Spinal cord (tissue), 10 donors: ENCODE data around the gene PCDHGB4. TPM values are rescaled to one million over a fixed set of nuclear protein-coding genes. Genes with fewer than 3 reads are reported as not detected.
"Not testable (repeated sequence)": the region's sequence is repeated elsewhere in the genome, so short reads cannot be mapped to it uniquely, and the experiment has no call there.

Experiments
- DNase-seq, 6 donors: peaks; one replicate each; pipeline versions ENCODE4 v3.0.0 to v3.0.0-alpha.2; 2013 to 2015; ENCODE audit warnings: low spot score in 6 of 6, low read depth in 4 of 6
- H3K27ac ChIP-seq: one replicate; pipeline ENCODE4 v1.5.1; 2013; ENCODE audit warnings: low read depth, low read length, control low read depth
- H3K27me3 ChIP-seq: one replicate; pipeline ENCODE4 v1.6.1; 2013; ENCODE audit warnings: low read length; ENCODE audit not compliant: control insufficient read depth, insufficient read depth
- H3K36me3 ChIP-seq: one replicate; pipeline ENCODE4 v1.6.1; 2013; ENCODE audit warnings: low read length; ENCODE audit not compliant: control insufficient read depth, insufficient read depth
- H3K4me1 ChIP-seq: one replicate; pipeline ENCODE4 v1.6.1; 2013; ENCODE audit warnings: low read length; ENCODE audit not compliant: control insufficient read depth, insufficient read depth
- H3K4me3 ChIP-seq: one replicate; pipeline ENCODE4 v1.5.1; 2013; ENCODE audit warnings: low read depth, low read length, control low read depth
- H3K9me3 ChIP-seq: one replicate; pipeline ENCODE4 v1.6.1; 2013; ENCODE audit warnings: low read length; ENCODE audit not compliant: control insufficient read depth, insufficient read depth
- WGBS: methylation state at CpG from one replicate; pipeline ENCODE4 v1.1.5; 2013; ENCODE audit warnings: missing lambda C conversion rate; ENCODE audit not compliant: insufficient coverage; 5-methylcytosine and 5-hydroxymethylcytosine counted together
- polyA plus RNA-seq, 2 donors: library from polyadenylated mRNA; unstranded; fragments of 120-200 nt; gene quantifications; one replicate each; pipeline ENCODE4 v1.2.1, GENCODE V29; 2013; ENCODE audit not compliant: insufficient read length in 2 of 2
- total RNA-seq, 2 donors: library from RNA; depleted of rRNA in 1 of 2; stranded (reverse); fragments of 120-200 nt in 1 of 2; fragments of >200 nt in 1 of 2; gene quantifications; one replicate each; pipeline versions ENCODE4 v1.2.3 to v1.2.4, GENCODE V29; 2013 to 2014
- donor health status: healthy.

Gene PCDHGB4
- total and polyA plus RNA-seq, 4 donors: 10.3 to 16.0 (median 13.7) TPM

GRCh38 chr5:141382469-141383294 lies 4.8 kb upstream of the PCDHGB4 start, which contains the start of gene PCDHGA7:
Gene PCDHGA7 (plus strand): TSS chr5:141382742. CDS start chr5:141382900, 158 bp downstream.
- H3K27me3 ChIP-seq: no peaks in the 10 kb centered on the region
- no peak within 1 kb of the TSS for H3K4me3 ChIP-seq
- H3K27ac ChIP-seq: no peak within 1 kb of the TSS
- peaks cover 11% of the 10 kb centered on the region for H3K36me3 ChIP-seq
- H3K9me3 ChIP-seq: peaks cover 51% of the 10 kb centered on the region
- WGBS: 10% methylated on average over 31 of the region's 37 CpGs
- no peaks in the 10 kb centered on the region for H3K4me1 ChIP-seq
- peak in 2 of 6 donors; percentile 9 to 10 for DNase-seq

- 20% methylated on average over 16 of the region's 21 CpGs for WGBS
- Histone ChIP-seq H3K4me3 (no peak overlapping the region), H3K9me3 (peaks cover 53% of the 10 kb centered on the region), H3K27me3 (no peaks in the 10 kb centered on the region), H3K36me3 (peaks cover 11% of the 10 kb centered on the region), H3K27ac (no peak overlapping the region), H3K4me1 (no peaks in the 10 kb centered on the region)
- DNase-seq: no peak
Observed at GRCh38 chr5:141383345-141383744, 4.2 kb upstream of the PCDHGB4 start.

GRCh38 chr5:141384471-141385267 lies 2.8 kb upstream of the PCDHGB4 start:
- Histone ChIP-seq H3K27me3 (no peaks in the 10 kb centered on the region), H3K4me1 (no peaks in the 10 kb centered on the region), H3K36me3 (peaks cover 16% of the 10 kb centered on the region), H3K4me3 (no peak overlapping the region), H3K27ac (no peak overlapping the region), H3K9me3 (peaks cover 56% of the 10 kb centered on the region)
- DNase-seq: no peak
- WGBS: 44% methylated on average over 40 of the region's 43 CpGs

- Histone ChIP-seq H3K27me3 (no peaks in the 10 kb centered on the region), H3K4me3 (no peak overlapping the region), H3K27ac (no peak overlapping the region), H3K9me3 (peaks cover 68% of the 10 kb centered on the region), H3K4me1 (no peaks in the 10 kb centered on the region), H3K36me3 (peaks cover 23% of the 10 kb centered on the region)
- 40% methylated on average over 3 of the region's 10 CpGs for WGBS
- no peak for DNase-seq
Observed at GRCh38 chr5:141388661-141389060, 1.2 kb downstream of the PCDHGB4 start.

GRCh38 chr5:141389153-141390042 lies 1.9 kb downstream of the PCDHGB4 start:
- H3K36me3 ChIP-seq: peaks cover 26% of the 10 kb centered on the region
- no peak overlapping the region for H3K4me3 ChIP-seq
- H3K4me1 ChIP-seq: no peaks in the 10 kb centered on the region
- peaks cover 69% of the 10 kb centered on the region for H3K9me3 ChIP-seq
- WGBS: 27% methylated on average over 77 of the region's 77 CpGs
- H3K27ac ChIP-seq: no peak overlapping the region
- H3K27me3 ChIP-seq: no peaks in the 10 kb centered on the region
- no peak for DNase-seq

- 18% methylated on average over 27 of the region's 38 CpGs for WGBS
- peaks cover 63% of the 10 kb centered on the region for H3K9me3 ChIP-seq
- no peak within 1 kb of the TSS for H3K27ac ChIP-seq
- DNase-seq: no peak
- H3K4me3 ChIP-seq: no peak within 1 kb of the TSS
- H3K27me3 ChIP-seq: no peaks in the 10 kb centered on the region
- peaks cover 21% of the 10 kb centered on the region for H3K36me3 ChIP-seq
- H3K4me1 ChIP-seq: peaks cover 3% of the 10 kb centered on the region
Observed at GRCh38 chr5:141392429-141393198, 5.1 kb downstream of the PCDHGB4 start, which contains the start of gene PCDHGA8. Gene PCDHGA8 (plus strand): TSS chr5:141392633. CDS start chr5:141392814, 181 bp downstream.

GRCh38 chr5:141393267-141393666 lies 5.8 kb downstream of the PCDHGB4 start:
- WGBS: 33% methylated on average over 14 of the region's 21 CpGs
- peaks cover 3% of the 10 kb centered on the region for H3K4me1 ChIP-seq
- no peak for DNase-seq
- no peak overlapping the region for H3K4me3 ChIP-seq
- H3K36me3 ChIP-seq: peaks cover 21% of the 10 kb centered on the region
- H3K9me3 ChIP-seq: peaks cover 64% of the 10 kb centered on the region
- H3K27me3 ChIP-seq: no peaks in the 10 kb centered on the region
- H3K27ac ChIP-seq: no peak overlapping the region

- WGBS: 30% methylated on average over 32 of the region's 53 CpGs
- not testable (repeated sequence) for H3K27ac ChIP-seq, H3K4me3 ChIP-seq, H3K4me1 ChIP-seq, H3K27me3 ChIP-seq, DNase-seq
- peaks cover 68% of the 10 kb centered on the region for H3K9me3 ChIP-seq
- H3K36me3 ChIP-seq: peaks cover 19% of the 10 kb centered on the region
Observed at GRCh38 chr5:141394401-141395187, 7.1 kb downstream of the PCDHGB4 start.
